ENCODE data around the gene TMEM59.
"Not testable (repeated sequence)": the region's sequence is repeated elsewhere in the genome, so short reads cannot be mapped to it uniquely, and the experiment has no call there.

The TMEM59 gene

DNA sequence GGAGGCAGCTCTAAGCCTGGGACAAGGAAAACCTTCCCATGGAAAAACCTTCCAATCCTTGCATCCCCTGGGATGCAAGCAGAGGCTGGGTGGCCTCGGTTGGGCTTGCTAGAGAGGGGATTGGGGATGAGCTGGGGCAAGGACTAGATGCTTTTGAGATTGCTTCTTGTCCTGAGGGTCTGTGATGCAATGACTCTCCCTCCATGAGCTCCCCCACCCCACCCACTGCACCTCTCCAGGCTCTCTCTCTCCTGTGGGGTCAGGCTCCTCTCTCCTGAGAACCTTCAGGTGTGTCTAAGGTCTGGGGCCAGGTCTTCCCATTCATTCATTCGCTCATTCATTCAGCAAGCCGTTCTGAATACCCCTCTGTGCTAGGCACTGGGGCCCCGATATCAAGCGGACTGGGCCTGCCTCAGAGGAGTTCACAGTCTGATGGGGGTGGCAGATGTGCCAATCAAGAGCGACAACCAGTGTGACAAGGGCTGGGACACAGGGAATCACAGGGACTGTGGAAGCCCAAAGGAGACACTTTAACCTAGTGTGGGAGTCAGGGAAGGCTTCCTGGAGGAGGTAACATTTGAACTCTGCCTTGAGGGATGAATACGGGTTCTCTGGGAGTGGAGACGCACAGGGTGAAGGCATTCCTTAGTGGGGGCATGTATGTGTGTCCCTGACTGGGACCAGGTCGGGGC lies 41.5 kb downstream of the TMEM59 start:
- H2AFZ ChIP-seq (ENCODE audit: low read length, unreplicated experiment) = no peak overlapping the region
- H3K79me2 ChIP-seq (ENCODE audit: control insufficient read depth, insufficient read depth, low read length, unreplicated experiment) = no peaks in the 10 kb centered on the region
- H3K27me3 ChIP-seq (ENCODE audit: insufficient read depth, low read length) = peaks cover 57% of the 10 kb centered on the region
- no peak overlapping the region for H3K4me3 ChIP-seq (ENCODE audit: low read depth, low read length)
- H3K36me3 ChIP-seq (ENCODE audit: insufficient read depth, low read length) = no peaks in the 10 kb centered on the region
- H3K27ac ChIP-seq (ENCODE audit: low read depth, low read length) = no peak overlapping the region
- H3K4me1 ChIP-seq (ENCODE audit: control insufficient read depth, insufficient read depth, low read length, unreplicated experiment) = peaks cover under 1% of the 10 kb centered on the region

DNA sequence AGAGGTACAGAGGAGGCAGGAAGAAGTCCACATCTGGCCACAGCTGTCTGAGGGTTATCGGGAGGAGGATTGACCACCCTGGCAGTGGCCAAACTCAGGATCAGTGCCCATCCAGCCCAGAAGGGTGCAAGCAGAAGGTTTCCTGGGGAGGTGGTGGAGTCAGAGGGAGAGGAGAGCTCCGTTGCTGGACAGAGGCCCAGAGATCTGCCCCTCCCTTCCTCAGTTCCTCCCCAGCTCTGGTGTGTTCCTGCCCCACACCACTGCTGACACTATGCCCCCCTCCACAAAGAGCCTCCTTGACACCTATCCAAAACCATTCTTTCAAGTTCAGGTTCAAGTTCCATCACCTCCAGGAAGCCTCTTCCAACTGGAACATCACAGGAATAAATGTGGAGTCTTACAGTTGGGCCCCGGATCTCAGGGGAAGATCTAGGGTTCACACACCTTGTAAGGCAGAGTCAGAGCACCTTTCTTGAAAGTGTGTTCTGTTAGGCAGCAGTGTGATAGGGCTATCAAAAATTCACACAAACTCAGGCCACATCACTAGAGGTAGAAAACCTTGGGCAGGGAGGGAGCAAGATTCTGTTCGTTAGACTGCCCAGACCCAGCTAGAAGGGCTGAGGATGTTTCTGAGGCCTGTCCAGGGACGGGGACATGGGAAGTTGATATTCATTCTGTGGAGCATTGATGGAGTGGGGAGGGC lies 42.4 kb downstream of the TMEM59 start:
- Histone ChIP-seq H3K27ac (ENCODE audit: low read depth, low read length) (no peak overlapping the region), H3K4me1 (ENCODE audit: control insufficient read depth, insufficient read depth, low read length, unreplicated experiment) (no peaks in the 10 kb centered on the region), H3K36me3 (ENCODE audit: insufficient read depth, low read length) (no peaks in the 10 kb centered on the region), H2AFZ (ENCODE audit: low read length, unreplicated experiment) (no peak overlapping the region), H3K79me2 (ENCODE audit: control insufficient read depth, insufficient read depth, low read length, unreplicated experiment) (no peaks in the 10 kb centered on the region), H3K4me3 (ENCODE audit: low read depth, low read length) (no peak overlapping the region), H3K27me3 (ENCODE audit: insufficient read depth, low read length) (peaks cover 60% of the 10 kb centered on the region)

DNA sequence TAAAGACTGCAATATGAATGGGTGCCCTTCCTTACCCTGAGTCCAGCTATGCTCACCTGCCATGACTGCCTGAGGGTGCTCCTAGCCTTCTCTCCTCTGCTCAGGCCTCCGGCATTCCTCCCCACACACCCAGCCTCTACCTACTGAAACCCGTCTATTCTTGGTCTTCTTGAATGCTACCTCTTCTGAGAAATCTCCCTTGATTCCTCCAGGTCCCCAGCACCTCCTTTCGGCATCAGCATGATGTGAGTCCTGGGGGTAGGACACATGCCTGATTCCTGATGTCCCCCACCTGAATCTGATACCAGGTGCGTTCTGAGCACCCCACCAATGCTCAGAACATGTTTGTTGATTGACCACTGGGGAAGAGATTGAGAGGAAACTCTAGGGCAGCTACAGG lies 43.6 kb downstream of the TMEM59 start:
- Histone ChIP-seq H3K27ac (ENCODE audit: low read depth, low read length) (no peak overlapping the region), H3K4me1 (ENCODE audit: control insufficient read depth, insufficient read depth, low read length, unreplicated experiment) (no peaks in the 10 kb centered on the region), H3K36me3 (ENCODE audit: insufficient read depth, low read length) (no peaks in the 10 kb centered on the region), H3K4me3 (ENCODE audit: low read depth, low read length) (no peak overlapping the region), H3K27me3 (ENCODE audit: insufficient read depth, low read length) (peaks cover 60% of the 10 kb centered on the region), H2AFZ (ENCODE audit: low read length, unreplicated experiment) (no peak overlapping the region), H3K79me2 (ENCODE audit: control insufficient read depth, insufficient read depth, low read length, unreplicated experiment) (no peaks in the 10 kb centered on the region)

- H3K27me3 ChIP-seq (ENCODE audit: insufficient read depth, low read length) = peaks cover 58% of the 10 kb centered on the region
- no peak overlapping the region for H2AFZ ChIP-seq (ENCODE audit: low read length, unreplicated experiment)
- H3K27ac ChIP-seq (ENCODE audit: low read depth, low read length) = no peak overlapping the region
- no peaks in the 10 kb centered on the region for H3K4me1 ChIP-seq (ENCODE audit: control insufficient read depth, insufficient read depth, low read length, unreplicated experiment)
- H3K36me3 ChIP-seq (ENCODE audit: insufficient read depth, low read length) = no peaks in the 10 kb centered on the region
- H3K4me3 ChIP-seq (ENCODE audit: low read depth, low read length) = no peak overlapping the region
- H3K79me2 ChIP-seq (ENCODE audit: control insufficient read depth, insufficient read depth, low read length, unreplicated experiment) = no peaks in the 10 kb centered on the region
Measured at GRCh38 chr1:54008876-54009275, 44.1 kb downstream of the TMEM59 start.

GRCh38 chr1:54007613-54008012 lies 45.4 kb downstream of the TMEM59 start:
- no peak overlapping the region for H2AFZ ChIP-seq (ENCODE audit: low read length, unreplicated experiment)
- no peak overlapping the region for H3K4me3 ChIP-seq (ENCODE audit: low read depth, low read length)
- H3K79me2 ChIP-seq (ENCODE audit: control insufficient read depth, insufficient read depth, low read length, unreplicated experiment) = no peaks in the 10 kb centered on the region
- no peaks in the 10 kb centered on the region for H3K4me1 ChIP-seq (ENCODE audit: control insufficient read depth, insufficient read depth, low read length, unreplicated experiment)
- peaks cover 48% of the 10 kb centered on the region for H3K27me3 ChIP-seq (ENCODE audit: insufficient read depth, low read length)
- no peak overlapping the region for H3K27ac ChIP-seq (ENCODE audit: low read depth, low read length)
- no peaks in the 10 kb centered on the region for H3K36me3 ChIP-seq (ENCODE audit: insufficient read depth, low read length)

DNA sequence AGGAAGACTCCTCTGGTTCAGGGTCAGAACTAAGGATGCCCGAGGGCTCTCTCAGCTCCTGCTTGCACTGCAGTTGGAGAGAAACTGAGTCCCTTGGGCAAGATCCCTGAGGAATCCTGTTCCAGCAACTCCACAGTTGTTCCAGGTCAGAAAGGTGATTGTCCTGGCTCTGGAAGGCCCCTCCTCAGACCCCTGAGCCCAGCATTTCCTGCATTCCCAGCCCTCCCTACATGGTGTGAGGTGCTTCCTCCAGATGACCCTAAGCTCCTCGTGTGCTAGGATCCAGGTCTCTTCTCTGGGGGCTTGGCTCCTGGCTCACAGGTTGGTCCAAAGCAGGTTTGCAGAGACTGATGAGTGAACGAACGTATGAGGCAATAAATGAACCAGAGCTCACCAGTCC lies 46.5 kb downstream of the TMEM59 start:
- Histone ChIP-seq H2AFZ (ENCODE audit: low read length, unreplicated experiment) (no peak overlapping the region), H3K4me1 (ENCODE audit: control insufficient read depth, insufficient read depth, low read length, unreplicated experiment) (no peaks in the 10 kb centered on the region), H3K27me3 (ENCODE audit: insufficient read depth, low read length) (peaks cover 40% of the 10 kb centered on the region), H3K79me2 (ENCODE audit: control insufficient read depth, insufficient read depth, low read length, unreplicated experiment) (no peaks in the 10 kb centered on the region), H3K36me3 (ENCODE audit: insufficient read depth, low read length) (no peaks in the 10 kb centered on the region), H3K4me3 (ENCODE audit: low read depth, low read length) (no peak overlapping the region), H3K27ac (ENCODE audit: low read depth, low read length) (no peak overlapping the region)

DNA sequence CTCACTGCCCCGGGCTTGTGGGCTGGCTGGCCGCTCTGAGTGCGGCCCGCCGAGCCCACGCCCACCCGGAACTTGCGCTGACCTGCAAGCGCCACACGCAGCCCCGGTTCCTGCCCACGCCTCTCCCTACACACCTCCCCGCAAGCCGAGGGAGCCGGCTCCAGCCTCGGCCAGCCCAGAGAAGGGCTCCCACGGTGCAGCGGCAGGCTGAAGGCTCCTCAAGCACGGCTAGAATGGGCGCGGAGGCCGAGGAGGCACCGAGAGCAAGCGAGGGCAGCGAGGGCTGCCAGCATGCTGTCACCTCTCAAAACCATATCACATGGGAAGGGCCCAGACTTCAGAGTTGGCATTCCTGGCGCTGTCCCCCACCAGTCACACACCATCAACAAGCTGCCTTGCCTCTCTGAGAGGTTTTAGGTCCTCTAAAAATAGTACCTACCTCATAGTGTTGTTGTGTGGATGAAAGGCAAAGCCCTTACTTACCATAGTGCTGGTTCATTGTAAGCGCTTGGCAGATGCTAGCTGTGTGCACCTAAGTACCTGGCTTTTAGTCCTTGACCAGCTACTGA lies 48.4 kb downstream of the TMEM59 start:
- no peaks in the 10 kb centered on the region for H3K36me3 ChIP-seq (ENCODE audit: insufficient read depth, low read length)

DNA sequence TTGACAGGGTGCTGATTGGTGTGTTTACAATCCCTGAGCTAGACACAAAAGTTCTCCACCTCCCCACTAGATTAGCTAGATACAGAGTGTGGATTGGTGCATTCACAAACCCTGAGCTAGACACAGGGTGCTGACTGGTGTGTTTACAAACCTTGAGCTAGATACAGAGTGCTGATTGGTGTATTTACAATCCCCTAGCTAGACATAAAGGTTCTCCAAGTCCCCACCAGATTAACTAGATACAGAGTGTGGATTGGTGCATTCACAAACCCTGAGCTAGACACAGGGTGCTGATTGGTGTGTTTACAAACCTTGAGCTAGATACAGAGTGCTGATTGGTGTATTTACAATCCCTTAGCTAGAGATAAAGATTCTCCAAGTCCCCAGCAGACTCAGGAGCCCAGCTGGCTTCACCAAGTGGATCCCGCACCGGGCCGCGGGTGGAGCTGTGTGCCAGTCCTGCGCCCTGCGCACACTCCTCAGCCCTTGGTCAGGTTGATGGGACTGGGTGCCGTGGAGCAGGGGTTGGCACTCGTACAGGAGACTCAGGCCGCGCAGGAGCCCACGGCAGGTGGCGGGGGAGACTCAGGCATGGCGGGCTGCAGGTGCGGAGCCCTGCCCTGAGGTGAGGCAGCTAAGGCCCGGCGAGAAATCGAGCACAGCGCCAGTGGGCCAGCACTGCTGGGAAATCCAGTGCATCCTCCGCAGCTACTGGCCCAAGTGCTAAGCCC lies 49.1 kb downstream of the TMEM59 start:
- not testable (repeated sequence) for H3K4me3 ChIP-seq (ENCODE audit: low read depth, low read length); H3K4me1 ChIP-seq (ENCODE audit: control insufficient read depth, insufficient read depth, low read length, unreplicated experiment); H3K79me2 ChIP-seq (ENCODE audit: control insufficient read depth, insufficient read depth, low read length, unreplicated experiment); H2AFZ ChIP-seq (ENCODE audit: low read length, unreplicated experiment); H3K27ac ChIP-seq (ENCODE audit: low read depth, low read length); H3K36me3 ChIP-seq (ENCODE audit: insufficient read depth, low read length)
- peaks cover 18% of the 10 kb centered on the region for H3K27me3 ChIP-seq (ENCODE audit: insufficient read depth, low read length)

More for the DNA sequence above, 48.4 kb downstream of the TMEM59 start:
- Histone ChIP-seq H3K79me2 (ENCODE audit: control insufficient read depth, insufficient read depth, low read length, unreplicated experiment) (no peaks in the 10 kb centered on the region), H3K27me3 (ENCODE audit: insufficient read depth, low read length) (peaks cover 23% of the 10 kb centered on the region), H3K4me3 (ENCODE audit: low read depth, low read length) (no peak overlapping the region), H3K27ac (ENCODE audit: low read depth, low read length) (no peak overlapping the region), H2AFZ (ENCODE audit: low read length, unreplicated experiment) (no peak overlapping the region), H3K4me1 (ENCODE audit: control insufficient read depth, insufficient read depth, low read length, unreplicated experiment) (no peaks in the 10 kb centered on the region)

DNA sequence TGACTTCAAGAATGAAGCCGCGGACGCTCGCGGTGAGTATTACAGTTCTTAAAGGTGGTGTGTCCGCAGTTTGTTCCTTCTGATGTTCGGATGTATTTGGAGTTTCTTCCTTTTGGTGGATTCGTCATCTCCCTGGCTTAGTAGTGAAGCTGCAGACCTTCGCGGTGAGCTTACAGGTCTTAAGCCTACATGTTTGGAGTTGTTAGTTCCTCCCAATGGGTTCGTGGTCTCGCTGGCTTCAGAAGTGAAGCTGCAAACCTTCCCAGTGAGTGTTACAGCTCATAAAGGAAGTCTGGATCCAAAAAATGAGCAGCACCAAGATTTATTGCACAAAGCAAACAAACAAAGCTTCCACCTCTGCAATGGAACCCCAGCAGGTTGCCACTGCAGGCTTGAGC lies 49.8 kb downstream of the TMEM59 start:
- Histone ChIP-seq H3K27me3 (ENCODE audit: insufficient read depth, low read length) (peaks cover 12% of the 10 kb centered on the region), H3K27ac (ENCODE audit: low read depth, low read length) (no peak overlapping the region), H2AFZ (ENCODE audit: low read length, unreplicated experiment) (no peak overlapping the region), H3K79me2 (ENCODE audit: control insufficient read depth, insufficient read depth, low read length, unreplicated experiment) (no peaks in the 10 kb centered on the region), H3K36me3 (ENCODE audit: insufficient read depth, low read length) (no peaks in the 10 kb centered on the region), H3K4me3 (ENCODE audit: low read depth, low read length) (no peak overlapping the region), H3K4me1 (ENCODE audit: control insufficient read depth, insufficient read depth, low read length, unreplicated experiment) (no peaks in the 10 kb centered on the region)

DNA sequence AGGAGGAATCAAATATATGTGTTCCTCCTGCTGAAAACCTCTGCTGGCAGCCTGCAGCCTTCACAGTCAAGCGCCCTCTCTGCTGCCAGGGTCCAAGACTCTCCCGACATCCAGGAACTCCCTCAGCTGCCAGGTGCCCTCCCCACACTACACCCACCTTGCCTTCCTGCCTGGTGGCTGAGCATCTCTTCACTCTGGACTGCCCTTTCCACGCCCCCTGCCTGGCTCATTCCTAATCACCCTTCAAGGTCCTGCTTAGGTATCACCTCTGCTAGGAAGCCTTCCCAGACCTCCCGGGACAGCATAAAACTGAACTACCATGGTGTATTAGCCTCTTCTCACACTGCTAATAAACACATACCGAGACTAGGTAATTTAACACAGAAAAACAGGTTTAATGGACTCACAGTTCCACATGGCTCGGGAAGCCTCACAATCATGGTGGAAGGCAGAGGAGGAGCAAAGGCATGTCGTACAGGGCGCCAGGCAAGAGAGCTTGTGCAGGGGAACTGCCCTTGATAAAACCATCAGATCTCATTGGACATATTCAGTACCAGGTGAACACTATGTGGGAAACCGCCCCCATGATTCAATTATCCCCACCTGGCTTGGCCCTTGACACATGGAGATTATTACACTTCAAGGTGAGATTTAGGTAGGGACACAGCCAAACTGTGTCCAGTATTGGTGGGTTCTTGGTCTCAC lies 50.3 kb downstream of the TMEM59 start:
- no peak overlapping the region for H3K27ac ChIP-seq (ENCODE audit: low read depth, low read length)
- no peaks in the 10 kb centered on the region for H3K4me1 ChIP-seq (ENCODE audit: control insufficient read depth, insufficient read depth, low read length, unreplicated experiment)
- H3K27me3 ChIP-seq (ENCODE audit: insufficient read depth, low read length) = peaks cover 7% of the 10 kb centered on the region
- H3K79me2 ChIP-seq (ENCODE audit: control insufficient read depth, insufficient read depth, low read length, unreplicated experiment) = no peaks in the 10 kb centered on the region
- no peak overlapping the region for H2AFZ ChIP-seq (ENCODE audit: low read length, unreplicated experiment)
- H3K36me3 ChIP-seq (ENCODE audit: insufficient read depth, low read length) = no peaks in the 10 kb centered on the region
- H3K4me3 ChIP-seq (ENCODE audit: low read depth, low read length) = no peak overlapping the region
